Thyroid gland (tissue), 4 donors: ENCODE measurements around the gene CCR5AS.

Source experiments
- DNase-seq, 2 donors: peaks; one replicate each; pipeline ENCODE4 v3.0.0-alpha.2; 2019
- H3K27ac ChIP-seq, 3 donors: fragments of 200-600 bp; sonication (generic); 1 replicate in 2 of 3; 2 replicates in 1 of 3; pipeline ENCODE4 v1.5.1; 2016 to 2019; ENCODE audit warnings: mild to moderate bottlenecking in 1 of 3, moderate library complexity in 1 of 3
- H3K27me3 ChIP-seq: fragments of 200-600 bp; sonication (generic); one replicate; pipeline ENCODE4 v1.5.1; 2019
- H3K36me3 ChIP-seq, 2 donors: fragments of 200-600 bp; sonication (generic); one replicate each; pipeline ENCODE4 v1.5.1; 2016 to 2019
- H3K4me1 ChIP-seq, 2 donors: fragments of 200-600 bp; sonication (generic); one replicate each; pipeline ENCODE4 v1.5.1; 2017 to 2019
- H3K4me3 ChIP-seq, 3 donors: fragments of 200-600 bp; sonication (generic); replicated peaks in 1 of 3; 1 replicate in 2 of 3; 2 replicates in 1 of 3; pipeline ENCODE4 v1.5.1; 2016; ENCODE audit warnings: mild to moderate bottlenecking in 1 of 3
- H3K9me3 ChIP-seq: fragments of 200-600 bp; sonication (generic); one replicate; pipeline ENCODE4 v1.5.1; 2017
- POLR2A ChIP-seq, 2 donors: fragments of 450-650 bp; IDR thresholded peaks; one replicate each; pipeline ENCODE4 v1.6.1; 2017; ENCODE audit warnings: antibody characterized with exemption in 2 of 2, mild to moderate bottlenecking in 2 of 2, moderate library complexity in 1 of 2
- WGBS, 2 donors: methylation state at CpG; one replicate each; pipeline ENCODE4 v1.1.5; 2017; 5-methylcytosine and 5-hydroxymethylcytosine counted together
- intact Hi-C: fragments of 100-400 bp; cut with DNase I; formaldehyde crosslinking; loops from one replicate; pipeline ENCODE4 v1.15.1; 2023
- TF ChIP-seq, protein P1 (sequence below), 6 experiments: fragments of 200-600 bp in 3 of 6; fragments of 450-650 bp in 3 of 6; sonication (generic) in 3 of 6; IDR thresholded peaks; one replicate each; pipeline ENCODE4 v1.5.1; 2016 to 2019; ENCODE audit warnings: antibody characterized with exemption in 6 of 6, mild to moderate bottlenecking in 2 of 6, inconsistent platforms in 1 of 6, moderate library complexity in 1 of 6

Gene CCR5AS

DNA sequence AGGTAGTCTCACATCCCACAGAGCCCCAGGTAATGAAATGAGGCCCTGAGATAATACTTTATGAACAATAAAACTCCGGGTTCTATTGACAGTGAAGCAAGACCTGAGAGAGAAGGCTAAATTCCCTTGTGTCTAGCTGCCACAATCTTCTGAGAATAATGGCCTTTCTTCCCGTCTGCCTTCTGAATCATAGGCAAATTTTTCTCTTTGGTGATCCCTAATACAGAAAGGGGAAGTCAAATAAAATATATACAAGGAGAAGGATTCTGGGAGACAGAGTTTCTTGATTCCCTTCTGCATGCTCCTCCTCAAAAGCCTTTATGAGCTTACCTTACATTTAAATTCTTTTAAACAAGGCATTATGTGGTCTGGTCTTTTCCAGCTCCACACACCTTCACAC, 82.8 kb downstream of the CCR5AS start:
- no peaks in the 10 kb centered on the region for H3K36me3 ChIP-seq
- TF ChIP-seq POLR2A (IDR thresholded peaks at IDR 0.05): no peak
- TF ChIP-seq, protein P1, sequence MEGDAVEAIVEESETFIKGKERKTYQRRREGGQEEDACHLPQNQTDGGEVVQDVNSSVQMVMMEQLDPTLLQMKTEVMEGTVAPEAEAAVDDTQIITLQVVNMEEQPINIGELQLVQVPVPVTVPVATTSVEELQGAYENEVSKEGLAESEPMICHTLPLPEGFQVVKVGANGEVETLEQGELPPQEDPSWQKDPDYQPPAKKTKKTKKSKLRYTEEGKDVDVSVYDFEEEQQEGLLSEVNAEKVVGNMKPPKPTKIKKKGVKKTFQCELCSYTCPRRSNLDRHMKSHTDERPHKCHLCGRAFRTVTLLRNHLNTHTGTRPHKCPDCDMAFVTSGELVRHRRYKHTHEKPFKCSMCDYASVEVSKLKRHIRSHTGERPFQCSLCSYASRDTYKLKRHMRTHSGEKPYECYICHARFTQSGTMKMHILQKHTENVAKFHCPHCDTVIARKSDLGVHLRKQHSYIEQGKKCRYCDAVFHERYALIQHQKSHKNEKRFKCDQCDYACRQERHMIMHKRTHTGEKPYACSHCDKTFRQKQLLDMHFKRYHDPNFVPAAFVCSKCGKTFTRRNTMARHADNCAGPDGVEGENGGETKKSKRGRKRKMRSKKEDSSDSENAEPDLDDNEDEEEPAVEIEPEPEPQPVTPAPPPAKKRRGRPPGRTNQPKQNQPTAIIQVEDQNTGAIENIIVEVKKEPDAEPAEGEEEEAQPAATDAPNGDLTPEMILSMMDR (IDR thresholded peaks at IDR 0.05): no peak
- H3K9me3 ChIP-seq: no peaks in the 10 kb centered on the region
- no peaks in the 10 kb centered on the region for H3K4me1 ChIP-seq
- intact Hi-C loops: no loop called here
- no peak overlapping the region for H3K4me3 ChIP-seq
- WGBS, 2 donors: 76 to 80% methylated on average over 2 of the region's 2 CpGs
- no peaks in the 10 kb centered on the region for H3K27me3 ChIP-seq
- no peak overlapping the region for H3K27ac ChIP-seq
- no peak for DNase-seq

DNA sequence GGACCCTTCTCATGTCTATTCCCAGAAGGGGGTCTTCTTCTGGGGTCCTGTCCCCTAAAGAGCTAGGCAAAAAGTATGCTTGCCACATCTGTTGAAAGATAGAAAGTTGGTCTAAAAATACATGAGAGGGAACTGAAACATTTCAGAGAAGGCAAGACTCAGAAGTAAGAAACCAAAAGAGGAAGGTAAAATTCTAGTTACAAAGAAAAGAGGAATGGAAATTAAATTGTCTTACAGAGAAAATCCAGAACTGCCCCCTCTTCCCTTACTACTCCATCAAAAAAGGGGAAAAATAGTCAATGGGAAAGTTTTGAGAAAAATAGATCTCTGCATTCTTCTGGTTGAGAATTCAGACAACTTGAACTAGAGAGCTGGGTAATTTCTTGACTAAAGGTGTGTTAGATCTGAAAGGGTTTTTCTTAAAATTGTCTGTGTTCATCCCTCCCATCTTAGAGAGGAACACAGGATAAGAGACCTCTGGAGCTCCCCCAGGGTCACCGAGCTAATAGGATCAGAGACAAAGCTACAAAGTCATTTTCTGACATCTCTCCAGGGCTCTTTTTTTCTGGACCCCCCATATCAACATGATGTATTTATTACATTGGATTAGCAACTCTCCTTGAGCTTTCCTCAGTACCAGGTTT, 85.3 kb downstream of the CCR5AS start:
- 70 to 91% methylated on average over 1 of the region's 1 CpG for WGBS, 2 donors
- no peak for DNase-seq
- no peaks in the 10 kb centered on the region for H3K27me3 ChIP-seq
- no peak overlapping the region for H3K4me3 ChIP-seq
- TF ChIP-seq, protein P1 (IDR thresholded peaks at IDR 0.05): no peak
- TF ChIP-seq POLR2A (IDR thresholded peaks at IDR 0.05): no peak
- intact Hi-C loops: no loop called here
- H3K27ac ChIP-seq: no peak overlapping the region
- no peaks in the 10 kb centered on the region for H3K4me1 ChIP-seq
- no peaks in the 10 kb centered on the region for H3K9me3 ChIP-seq
- H3K36me3 ChIP-seq: no peaks in the 10 kb centered on the region

DNA sequence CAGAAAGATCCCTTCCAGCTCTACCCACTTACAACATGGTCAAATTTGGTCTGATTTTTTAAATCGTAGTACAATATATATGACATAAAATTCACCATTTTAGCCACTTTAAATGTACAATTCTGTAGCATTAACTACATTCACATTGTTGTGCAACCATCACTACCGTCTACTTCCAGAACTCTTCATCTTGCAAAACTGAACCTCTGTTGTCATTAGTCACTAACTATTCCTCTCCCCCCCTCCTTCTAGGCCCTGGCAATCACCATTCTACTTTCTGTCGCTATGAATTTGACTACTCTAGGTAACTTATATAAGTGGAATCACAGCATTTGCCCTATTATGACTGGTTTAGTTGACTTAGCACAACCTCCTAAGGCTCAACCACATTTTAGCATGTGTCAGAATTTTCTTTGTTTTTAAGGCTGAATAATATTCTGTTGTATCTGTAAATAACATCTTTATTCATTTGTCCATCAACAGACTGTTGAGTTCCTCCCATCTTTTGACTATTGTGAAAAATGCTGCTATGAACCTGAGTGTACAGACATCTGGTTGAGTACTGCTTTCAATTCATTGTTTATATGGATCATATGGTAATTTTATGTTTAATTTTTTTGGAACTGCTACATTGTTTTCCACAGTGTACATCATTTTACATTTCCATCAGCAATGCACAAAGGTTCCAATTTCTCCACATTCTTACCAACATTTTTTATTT, 88.5 kb downstream of the CCR5AS start:
- intact Hi-C loops: no loop called here
- no peaks in the 10 kb centered on the region for H3K4me1 ChIP-seq
- H3K9me3 ChIP-seq: no peaks in the 10 kb centered on the region
- H3K4me3 ChIP-seq: no peak overlapping the region
- 83 to 88% methylated on average over 3 of the region's 3 CpGs for WGBS, 2 donors
- no peak overlapping the region for H3K27ac ChIP-seq
- H3K27me3 ChIP-seq: no peaks in the 10 kb centered on the region
- H3K36me3 ChIP-seq: no peaks in the 10 kb centered on the region
- no peak for DNase-seq
- TF ChIP-seq, protein P1 (IDR thresholded peaks at IDR 0.05): no peak
- TF ChIP-seq POLR2A (IDR thresholded peaks at IDR 0.05): no peak

DNA sequence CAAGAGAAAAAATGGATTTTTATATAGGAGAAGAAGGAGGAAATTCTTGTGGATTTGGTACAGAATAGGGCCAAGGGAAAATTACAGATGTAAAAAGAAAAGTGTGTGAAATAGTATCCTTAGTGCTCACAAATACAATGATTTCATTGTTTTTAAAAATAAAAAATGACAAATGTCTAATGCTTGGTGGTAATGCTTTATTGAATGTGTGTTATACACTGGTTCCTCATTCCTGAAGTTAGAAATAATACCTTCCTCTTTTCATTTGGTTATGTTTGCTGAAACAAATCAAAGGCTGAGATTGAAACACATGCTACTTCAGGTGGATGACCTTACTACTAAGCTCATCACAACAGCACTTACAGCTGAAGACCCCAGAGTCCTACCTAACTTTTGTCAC, 90.7 kb downstream of the CCR5AS start:
- H3K4me1 ChIP-seq: no peaks in the 10 kb centered on the region

DNA sequence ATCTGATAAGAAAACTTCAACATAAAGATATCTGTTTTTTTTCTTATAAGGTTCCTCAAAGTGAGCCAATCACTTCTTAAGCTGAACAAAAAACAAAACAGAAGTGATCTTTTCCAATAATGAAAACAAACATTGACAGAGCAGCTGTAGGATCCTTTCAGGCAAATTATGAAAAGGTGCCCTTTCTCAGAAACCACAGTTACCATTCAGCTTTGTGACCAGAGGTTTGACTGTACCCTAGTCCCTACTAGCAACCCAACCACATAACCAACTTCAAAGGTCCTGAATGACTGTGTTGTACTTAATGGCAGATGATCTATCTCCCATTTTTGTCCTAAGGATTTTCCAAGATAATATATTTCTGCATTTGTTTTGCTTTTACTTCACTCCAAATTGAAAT, 92.3 kb downstream of the CCR5AS start:
- Histone ChIP-seq H3K27ac (no peak overlapping the region), H3K4me1 (no peaks in the 10 kb centered on the region), H3K36me3 (no peaks in the 10 kb centered on the region), H3K9me3 (no peaks in the 10 kb centered on the region), H3K27me3 (no peaks in the 10 kb centered on the region), H3K4me3 (no peak overlapping the region)
- TF ChIP-seq POLR2A (IDR thresholded peaks at IDR 0.05): no peak
- TF ChIP-seq, protein P1 (IDR thresholded peaks at IDR 0.05): no peak
- intact Hi-C loops: no loop called here
- DNase-seq: no peak

More for the DNA sequence above, 90.7 kb downstream of the CCR5AS start:
- Histone ChIP-seq H3K36me3 (no peaks in the 10 kb centered on the region), H3K4me3 (no peak overlapping the region), H3K27me3 (no peaks in the 10 kb centered on the region), H3K27ac (no peak overlapping the region), H3K9me3 (no peaks in the 10 kb centered on the region)
- no peak for TF ChIP-seq POLR2A (IDR thresholded peaks at IDR 0.05)
- TF ChIP-seq, protein P1 (IDR thresholded peaks at IDR 0.05): no peak
- intact Hi-C loops: no loop called here
- no peak for DNase-seq
